Measurements from ENCODE around the gene NMT2. TPM values are rescaled to one million over a fixed set of nuclear protein-coding genes. Genes with fewer than 3 reads are reported as not detected.

NMT2 gene
- total RNA-seq, 2 donors from 2014 or later = 18.3 to 39.6 TPM

DNA sequence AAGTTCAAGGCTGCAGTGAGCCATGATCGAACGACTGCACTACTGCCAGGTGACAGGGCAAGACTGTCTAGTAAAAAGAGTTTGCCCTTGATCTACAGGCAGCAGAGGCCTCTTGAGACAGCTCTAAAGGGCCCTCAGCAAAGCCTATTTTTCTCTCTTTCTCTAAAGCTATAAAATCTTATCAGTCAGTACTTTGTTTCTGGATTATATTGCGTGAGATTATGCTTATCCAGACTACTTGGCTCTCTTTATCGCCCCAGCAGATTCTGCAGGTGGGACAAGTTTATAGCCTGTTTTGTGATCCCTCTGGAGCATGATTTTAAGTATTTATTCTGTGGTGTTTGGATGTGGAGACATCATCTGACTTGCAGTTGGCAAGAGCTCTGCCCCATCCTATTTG is 68.6 kb downstream of the NMT2 start:
- Histone ChIP-seq H3K36me3 (no peaks in the 10 kb centered on the region), H3K27ac (no peak overlapping the region), H3K9me3 (no peaks in the 10 kb centered on the region), H3K4me3 (no peak overlapping the region), H3K27me3 (replicated peaks; ENCODE audit: insufficient read depth) (no peaks in the 10 kb centered on the region), H3K4me1 (replicated peaks) (no peaks in the 10 kb centered on the region)
- TF ChIP-seq POLR2AphosphoS5 (IDR thresholded peaks at IDR 0.05) (no peak), POLR2A (IDR thresholded peaks at IDR 0.05) (no peak), CTCF (IDR thresholded peaks at IDR 0.05) (no peak)
- no peak for DNase-seq (ENCODE audit: low spot score)
- 61% methylated on average over 4 of the region's 4 CpGs for WGBS
- intact Hi-C loops (cut with DNase I) = loop anchor here (5.0 to 10.0 kb wide), 4 partner anchors 65 to 605 kb away; partner anchors contain the start of genes CDNF, HSPA14, MEIG1 and MSANTD7

- WGBS = 0% methylated on average over 72 of the region's 84 CpGs
- TF ChIP-seq POLR2A (IDR thresholded peaks at IDR 0.05) = peak; percentile 59
- TF ChIP-seq CTCF (IDR thresholded peaks at IDR 0.05) = peak in 1 of 4 experiments; percentile 17
- TF ChIP-seq POLR2AphosphoS5 (IDR thresholded peaks at IDR 0.05) = peak; percentile 84
- peak within 1 kb of the TSS; percentile 85 to 86 for H3K4me3 ChIP-seq
- H3K9me3 ChIP-seq = no peaks in the 10 kb centered on the region
- peak within 1 kb of the TSS; percentile 90 to 92 for H3K27ac ChIP-seq
- intact Hi-C loops (cut with DNase I) = loop anchor here (5.0 to 10.0 kb wide), 2 partner anchors 140 to 262 kb away; partner anchors contain the start of genes CDNF, HSPA14, MEIG1 and MSANTD7
- no peaks in the 10 kb centered on the region for H3K36me3 ChIP-seq
- no peaks in the 10 kb centered on the region for H3K27me3 ChIP-seq (replicated peaks; ENCODE audit: insufficient read depth)
- peak; percentile 94 for DNase-seq (ENCODE audit: low spot score)
- no peaks in the 10 kb centered on the region for H3K4me1 ChIP-seq (replicated peaks)
Measured at GRCh38 chr10:15097011-15097812, 71.3 kb downstream of the NMT2 start, which contains the start of gene RPP38. RPP38 (plus strand) TSS chr10:15097355; CDS start chr10:15103315, 5,960 bp downstream.

- DNase-seq (ENCODE audit: low spot score) = no peak
- H3K27me3 ChIP-seq (replicated peaks; ENCODE audit: insufficient read depth) = no peaks in the 10 kb centered on the region
- no peak for TF ChIP-seq CTCF (IDR thresholded peaks at IDR 0.05)
- no peaks in the 10 kb centered on the region for H3K9me3 ChIP-seq
- under 1% methylated on average over 11 of the region's 11 CpGs for WGBS
- no peaks in the 10 kb centered on the region for H3K36me3 ChIP-seq
- H3K4me3 ChIP-seq = peak overlapping the region; percentile 85 to 86
- intact Hi-C loops (cut with DNase I) = loop anchor here (5.0 to 10.0 kb wide), 2 partner anchors 139 to 262 kb away; partner anchors contain the start of genes CDNF, HSPA14, MEIG1 and MSANTD7
- no peaks in the 10 kb centered on the region for H3K4me1 ChIP-seq (replicated peaks)
- H3K27ac ChIP-seq = peak overlapping the region; percentile 90 to 92
Measured at GRCh38 chr10:15096661-15097010, 71.9 kb downstream of the NMT2 start.

DNA sequence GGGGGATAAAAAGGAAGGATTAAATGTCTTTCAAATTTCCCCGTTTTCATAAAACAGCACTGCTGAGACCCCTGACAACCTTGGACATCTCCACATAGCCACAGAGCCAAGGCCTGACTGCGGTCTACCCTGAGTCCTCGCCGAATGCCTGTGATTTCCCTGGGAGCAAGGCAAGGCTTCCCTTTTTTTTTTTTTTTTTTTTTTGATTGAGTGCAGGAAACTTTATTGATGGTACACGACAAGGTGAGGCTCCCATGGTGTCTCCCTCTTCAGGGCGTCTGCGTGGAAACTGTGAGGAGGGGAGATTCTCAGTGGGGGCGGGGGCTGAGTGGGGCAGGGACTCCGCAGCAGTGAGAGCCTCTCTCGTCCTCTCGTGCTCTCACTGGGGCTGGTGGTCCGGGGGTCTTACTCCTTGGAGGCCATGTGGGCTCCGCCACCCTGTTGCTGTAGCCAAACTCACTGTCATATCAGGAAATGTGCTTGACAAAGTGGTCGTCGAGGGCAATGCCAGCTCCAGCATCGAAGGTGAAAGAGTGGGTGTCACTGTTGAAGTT is 75.6 kb downstream of the NMT2 start:
- TF ChIP-seq POLR2AphosphoS5 (IDR thresholded peaks at IDR 0.05) (no peak), POLR2A (IDR thresholded peaks at IDR 0.05) (no peak), CTCF (IDR thresholded peaks at IDR 0.05) (no peak)
- Histone ChIP-seq H3K4me3 (no peak overlapping the region), H3K27ac (no peak overlapping the region), H3K27me3 (replicated peaks; ENCODE audit: insufficient read depth) (no peaks in the 10 kb centered on the region), H3K4me1 (replicated peaks) (no peaks in the 10 kb centered on the region), H3K9me3 (no peaks in the 10 kb centered on the region), H3K36me3 (no peaks in the 10 kb centered on the region)
- intact Hi-C loops (cut with DNase I) = loop anchor here (10.0 kb wide), 1 partner anchor 258 kb away; the partner anchor contains the start of genes CDNF, HSPA14 and MSANTD7
- DNase-seq (ENCODE audit: low spot score) = no peak
- 88% methylated on average over 16 of the region's 16 CpGs for WGBS

All from prostate gland (tissue), 2 donors.